Naive thymus-derived CD8-positive, alpha-beta T cell (primary cell): Measurements from ENCODE around the gene AP3B1. TPM values are rescaled to one million over a fixed set of nuclear protein-coding genes. Genes with fewer than 3 reads are reported as not detected.
"Not testable (repeated sequence)": the region's sequence is repeated elsewhere in the genome, so short reads cannot be mapped to it uniquely, and the experiment has no call there.

ENCODE experiments used
- ATAC-seq, 2 donors: fragments of 150-1000 bp; cut with Tn5 transposase in 1 of 2; sonication (Bioruptor Pico), chemical (Tn5 transposase) in 1 of 2; 1 replicate in 1 of 2; 2 replicates in 1 of 2; pipeline ENCODE4 v1.10.0; 2021; ENCODE audit warnings: mild to moderate bottlenecking in 2 of 2, moderate library complexity in 2 of 2
- POLR2A ChIA-PET: fragments of 350-600 bp; sonication (Branson Sonifier 250); formaldehyde crosslinking; loops from one replicate; lab custom pipeline; 2021; ENCODE audit warnings: antibody characterized with exemption; lab: Charles Lee
- DNase-seq, 10 donors: peaks; one replicate each; pipeline versions ENCODE4 v3.0.0 to v3.0.0-alpha.2; 2020 to 2022
- H3K27ac Mint-ChIP-seq, 10 donors: one replicate each; pipeline ENCODE4 v1.8.0; 2020 to 2022; ENCODE audit warnings: mild to moderate bottlenecking in 10 of 10, mixed read lengths in 10 of 10, moderate library complexity in 4 of 10, inconsistent platforms in 1 of 10
- H3K27me3 Mint-ChIP-seq, 5 donors: one replicate each; pipeline ENCODE4 v1.8.0; 2021 to 2022; ENCODE audit warnings: mixed read lengths in 5 of 5
- H3K36me3 Mint-ChIP-seq, 3 donors: one replicate each; pipeline ENCODE4 v1.8.0; 2020 to 2022; ENCODE audit warnings: mixed read lengths in 3 of 3, mild to moderate bottlenecking in 2 of 3, inconsistent platforms in 1 of 3
- H3K4me1 Mint-ChIP-seq, 4 donors: one replicate each; pipeline ENCODE4 v1.8.0; 2021 to 2022; ENCODE audit warnings: mixed read lengths in 4 of 4
- H3K4me3 Mint-ChIP-seq, 10 donors: one replicate each; pipeline ENCODE4 v1.8.0; 2020 to 2022; ENCODE audit warnings: mild to moderate bottlenecking in 10 of 10, mixed read lengths in 10 of 10, moderate library complexity in 6 of 10, inconsistent platforms in 1 of 10
- H3K9me3 Mint-ChIP-seq, 9 donors: one replicate each; pipeline ENCODE4 v1.8.0; 2020 to 2022; ENCODE audit warnings: mixed read lengths in 9 of 9, mild to moderate bottlenecking in 3 of 9, inconsistent platforms in 1 of 9, moderate library complexity in 1 of 9
- polyA plus RNA-seq, 3 donors: library from polyadenylated mRNA; unstranded; fragments of 300-500 nt; fragmentation: Illumina TruSeq; gene quantifications; one replicate each; pipeline ENCODE4 v1.2.3, GENCODE V29; 2021
- total RNA-seq, 8 experiments: library from RNA in 2 of 8; stranded (reverse) in 2 of 8; gene quantifications; one replicate each; pipeline ENCODE4 v1.2.3 and lab custom pipeline; 2021 to 2026

The AP3B1 gene
- total and polyA plus RNA-seq, 5 experiments from 2014 or later = 19.8 to 36.4 (median 26.2) TPM

DNA sequence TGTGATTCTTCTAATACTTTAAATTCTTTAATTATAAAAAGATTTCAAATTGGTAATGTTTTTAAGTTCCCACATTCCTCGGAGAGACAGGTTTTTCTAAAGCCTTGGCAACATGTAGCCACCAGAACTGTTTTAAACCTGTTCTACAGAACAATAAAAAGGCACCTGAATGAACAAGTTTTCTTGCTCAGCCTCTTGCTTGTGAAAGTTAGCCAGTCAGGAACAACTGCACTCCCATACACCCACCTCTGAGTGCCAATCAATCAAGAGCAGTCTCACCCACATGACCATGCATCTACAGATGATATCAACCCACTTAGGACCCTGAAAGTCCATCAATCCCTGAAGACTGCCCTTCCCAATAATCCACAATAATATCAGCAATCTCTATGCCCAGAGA, 62.3 kb downstream of the AP3B1 start:
- Mint-ChIP-seq H3K4me3 (no peak overlapping the region), H3K4me1 (peaks cover 3 to 24% (median 20%) of the 10 kb centered on the region in 4 donors), H3K36me3 (peaks cover 0 to 7% (median 6%) of the 10 kb centered on the region in 3 donors), H3K9me3 (no peaks in the 10 kb centered on the region), H3K27ac (peak overlapping the region in 1 of 10 donors; percentile 19), H3K27me3 (no peaks in the 10 kb centered on the region)
- POLR2A ChIA-PET = no interaction called here
- no peak for DNase-seq
- no peak for ATAC-seq

DNA sequence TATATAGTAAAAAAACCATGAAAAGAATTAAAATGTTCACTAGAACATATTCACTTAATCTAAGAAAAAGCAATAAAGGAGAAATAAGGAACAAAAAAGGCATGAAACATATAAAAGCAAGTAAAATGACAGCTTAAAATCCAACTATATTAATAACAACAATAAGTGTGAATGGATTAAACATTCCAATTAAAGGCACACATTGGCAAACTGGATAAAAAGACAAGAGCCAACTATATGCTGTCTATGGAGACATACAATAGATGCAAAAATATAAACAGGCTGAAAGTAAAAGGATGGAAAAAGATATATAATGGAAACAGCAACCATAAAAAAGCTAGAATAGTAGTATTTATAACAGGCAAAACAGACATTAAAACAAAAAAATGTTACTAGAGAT, 70.1 kb downstream of the AP3B1 start:
- no peak for ATAC-seq

DNA sequence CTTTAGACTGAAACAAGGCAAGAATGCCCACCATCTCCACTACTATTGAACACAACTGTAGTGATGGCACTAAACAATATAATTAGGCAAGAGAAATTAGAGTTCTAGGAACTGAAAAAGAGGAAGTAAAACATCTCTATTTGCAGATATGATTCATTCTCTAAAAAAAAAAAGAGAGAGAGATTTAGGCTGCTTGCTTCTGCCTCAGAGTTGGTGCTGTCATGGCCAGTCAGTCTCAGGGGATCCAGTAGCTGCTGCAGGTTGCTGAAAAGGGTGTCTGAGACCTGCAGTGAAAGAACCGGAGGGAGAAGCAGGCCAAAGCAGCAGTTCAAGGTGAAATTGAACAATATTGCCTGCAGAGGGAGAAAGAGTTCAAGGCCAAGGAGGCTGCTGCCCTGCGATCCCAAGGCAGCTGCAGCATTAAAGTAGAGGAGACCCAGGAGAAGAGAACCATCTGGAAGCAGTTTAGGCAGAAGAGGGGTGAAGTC, 72.5 kb downstream of the AP3B1 start:
- Mint-ChIP-seq H3K36me3 (peaks cover 23 to 61% (median 49%) of the 10 kb centered on the region in 3 donors), H3K4me3 (peak overlapping the region in 1 of 10 donors; percentile 12), H3K4me1 (peaks cover 0 to 12% (median 3%) of the 10 kb centered on the region in 4 donors), H3K9me3 (peaks cover 0 to 4% (median 0%) of the 10 kb centered on the region in 9 donors), H3K27me3 (no peaks in the 10 kb centered on the region), H3K27ac (peak overlapping the region in 3 of 10 donors; percentile 44 to 69 (median 49))
- ATAC-seq = peak in 1 of 2 donors; percentile 53
- DNase-seq = peak in 1 of 10 donors; percentile 17
- POLR2A ChIA-PET = interaction anchor here (0.6 kb wide), 1 partner anchor 138 kb away, joined by 3 read pairs; the partner anchor contains the start of gene SCAMP1

More for the DNA sequence above, 70.1 kb downstream of the AP3B1 start:
- no peak for DNase-seq
- POLR2A ChIA-PET = no interaction called here
- peaks cover 0 to 4% (median 0%) of the 10 kb centered on the region in 9 donors for H3K9me3 Mint-ChIP-seq
- no peak overlapping the region for H3K27ac Mint-ChIP-seq
- no peak overlapping the region for H3K4me3 Mint-ChIP-seq
- peaks cover 0 to 12% (median 4%) of the 10 kb centered on the region in 4 donors for H3K4me1 Mint-ChIP-seq
- H3K27me3 Mint-ChIP-seq = no peaks in the 10 kb centered on the region
- peaks cover 23 to 57% (median 53%) of the 10 kb centered on the region in 3 donors for H3K36me3 Mint-ChIP-seq

DNA sequence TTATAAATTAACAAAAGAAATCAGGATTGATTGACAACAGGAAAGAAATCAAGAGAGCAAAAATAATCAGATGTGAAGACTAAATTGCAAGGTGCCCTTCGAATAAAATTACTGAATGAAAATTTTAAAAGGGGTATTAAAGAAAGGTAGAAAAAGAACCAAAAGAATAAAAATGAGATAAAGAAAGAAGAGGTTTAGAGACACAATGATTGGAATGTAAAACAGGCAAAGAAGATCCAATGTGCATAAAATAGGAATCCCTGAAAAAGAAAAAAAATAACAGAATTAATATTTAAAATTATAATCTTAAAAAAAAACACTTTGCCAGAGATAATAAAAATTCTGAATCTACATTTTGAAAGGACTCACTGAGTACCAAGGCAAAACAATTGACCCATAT, 73.0 kb downstream of the AP3B1 start:
- Mint-ChIP-seq H3K4me3 (no peak overlapping the region), H3K27me3 (no peaks in the 10 kb centered on the region), H3K27ac (peak overlapping the region in 2 of 10 donors; percentile 49 to 69), H3K4me1 (peaks cover 0 to 12% (median 2%) of the 10 kb centered on the region in 4 donors), H3K9me3 (peaks cover 0 to 4% (median 0%) of the 10 kb centered on the region in 9 donors), H3K36me3 (peaks cover 23 to 58% (median 47%) of the 10 kb centered on the region in 3 donors)
- DNase-seq (no peak), ATAC-seq (no peak)
- POLR2A ChIA-PET = interaction anchor here (0.6 kb wide), 1 partner anchor 139 kb away, joined by 3 read pairs; the partner anchor contains the start of gene SCAMP1

DNA sequence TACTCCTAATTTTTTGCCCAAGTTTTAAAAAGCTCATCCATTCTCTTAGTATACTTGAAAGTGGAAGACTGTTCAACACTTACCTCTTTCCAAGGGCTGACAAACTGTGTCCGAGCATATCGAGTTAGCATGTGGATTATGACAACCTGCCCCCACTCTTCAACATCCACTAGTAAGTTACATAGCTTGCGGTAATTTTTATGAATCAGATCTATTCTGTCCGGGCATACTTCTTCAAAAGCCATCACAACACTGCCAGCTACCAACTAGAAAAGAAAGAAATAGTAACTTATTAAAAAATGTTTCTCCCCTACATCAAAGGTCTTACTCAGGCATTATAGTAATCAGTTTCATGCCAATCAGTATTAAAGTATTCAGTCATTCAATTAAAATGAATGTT, 78.5 kb downstream of the AP3B1 start:
- ATAC-seq = no peak
- Mint-ChIP-seq H3K9me3 (no peaks in the 10 kb centered on the region), H3K36me3 (peaks cover 7 to 48% (median 15%) of the 10 kb centered on the region in 3 donors), H3K27ac (peak overlapping the region in 1 of 10 donors; percentile 71), H3K4me1 (peaks cover 0 to 2% (median 0%) of the 10 kb centered on the region in 4 donors), H3K4me3 (no peak overlapping the region), H3K27me3 (no peaks in the 10 kb centered on the region)
- POLR2A ChIA-PET = no interaction called here
- no peak for DNase-seq

DNA sequence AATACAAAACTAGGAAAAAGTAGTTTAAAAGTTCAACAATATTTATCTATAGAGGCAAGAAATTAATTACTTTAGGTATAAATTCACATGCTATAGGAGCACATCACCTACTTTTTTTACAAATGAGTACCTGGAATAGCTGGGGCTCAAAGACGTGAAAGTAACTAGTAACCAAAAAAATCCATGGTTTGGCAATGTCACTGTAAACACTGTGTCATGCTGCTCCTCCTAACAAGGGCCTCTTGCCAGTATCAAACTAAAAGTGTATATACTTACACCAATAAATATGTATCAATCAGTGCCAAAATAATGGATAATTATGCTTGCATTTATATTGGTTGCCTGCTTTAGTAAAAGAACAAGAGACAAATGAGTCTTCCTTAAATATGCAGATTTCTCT, 78.9 kb downstream of the AP3B1 start:
- peaks cover 0 to 2% (median 0%) of the 10 kb centered on the region in 4 donors for H3K4me1 Mint-ChIP-seq
- H3K9me3 Mint-ChIP-seq = no peaks in the 10 kb centered on the region
- no peak overlapping the region for H3K27ac Mint-ChIP-seq
- H3K4me3 Mint-ChIP-seq = no peak overlapping the region
- no peak for DNase-seq
- H3K27me3 Mint-ChIP-seq = no peaks in the 10 kb centered on the region
- POLR2A ChIA-PET = no interaction called here
- ATAC-seq = no peak
- peaks cover 7 to 44% (median 13%) of the 10 kb centered on the region in 3 donors for H3K36me3 Mint-ChIP-seq

DNA sequence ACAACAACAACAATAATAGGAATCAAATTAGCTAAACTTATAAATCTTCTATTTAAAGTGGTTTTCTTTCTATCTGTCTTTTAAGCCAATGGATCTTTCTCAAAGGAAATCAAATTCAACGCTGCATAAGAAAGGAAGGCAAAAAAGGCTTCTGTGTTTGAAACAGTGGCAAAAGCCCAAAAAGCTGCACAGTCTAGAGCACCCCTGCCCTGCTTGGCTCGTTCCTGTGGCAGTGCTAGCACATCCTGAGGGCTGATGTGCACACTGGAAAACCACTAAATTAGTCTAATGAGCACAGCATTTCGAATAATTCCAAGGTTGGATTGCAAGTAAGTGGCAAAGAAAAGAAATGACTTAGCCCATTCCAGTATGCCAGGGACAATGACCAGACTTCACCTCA, 80.7 kb downstream of the AP3B1 start:
- no peak for ATAC-seq
- H3K27ac Mint-ChIP-seq = no peak overlapping the region
- H3K36me3 Mint-ChIP-seq = peaks cover 7 to 38% (median 10%) of the 10 kb centered on the region in 3 donors
- H3K9me3 Mint-ChIP-seq = no peaks in the 10 kb centered on the region
- POLR2A ChIA-PET = no interaction called here
- H3K27me3 Mint-ChIP-seq = no peaks in the 10 kb centered on the region
- peaks cover 0 to 2% (median 0%) of the 10 kb centered on the region in 4 donors for H3K4me1 Mint-ChIP-seq
- DNase-seq = no peak
- H3K4me3 Mint-ChIP-seq = no peak overlapping the region

DNA sequence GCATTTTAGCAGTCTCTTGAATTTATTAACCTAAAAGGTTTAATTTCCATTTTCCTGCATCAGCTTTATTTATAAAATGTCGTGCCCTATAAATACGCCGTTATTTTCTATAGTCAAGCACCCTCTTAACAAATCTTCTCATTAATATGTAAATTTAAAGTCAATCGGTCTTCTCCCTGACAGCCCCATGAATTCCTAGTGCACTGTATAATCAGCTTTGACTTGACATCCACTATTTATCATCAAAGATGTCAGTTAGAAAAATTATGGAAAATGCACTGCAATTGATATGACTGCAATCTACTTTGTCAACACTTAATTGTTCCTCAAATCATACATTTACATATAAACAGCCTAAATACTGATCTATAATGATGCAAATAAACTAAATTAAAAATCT, 83.4 kb downstream of the AP3B1 start:
- no peak for DNase-seq
- Mint-ChIP-seq H3K27ac (no peak overlapping the region), H3K36me3 (peaks cover 8 to 52% (median 26%) of the 10 kb centered on the region in 3 donors), H3K4me1 (peaks cover 0 to 2% (median 0%) of the 10 kb centered on the region in 4 donors), H3K9me3 (no peaks in the 10 kb centered on the region), H3K4me3 (no peak overlapping the region), H3K27me3 (no peaks in the 10 kb centered on the region)
- POLR2A ChIA-PET = no interaction called here
- ATAC-seq = no peak

DNA sequence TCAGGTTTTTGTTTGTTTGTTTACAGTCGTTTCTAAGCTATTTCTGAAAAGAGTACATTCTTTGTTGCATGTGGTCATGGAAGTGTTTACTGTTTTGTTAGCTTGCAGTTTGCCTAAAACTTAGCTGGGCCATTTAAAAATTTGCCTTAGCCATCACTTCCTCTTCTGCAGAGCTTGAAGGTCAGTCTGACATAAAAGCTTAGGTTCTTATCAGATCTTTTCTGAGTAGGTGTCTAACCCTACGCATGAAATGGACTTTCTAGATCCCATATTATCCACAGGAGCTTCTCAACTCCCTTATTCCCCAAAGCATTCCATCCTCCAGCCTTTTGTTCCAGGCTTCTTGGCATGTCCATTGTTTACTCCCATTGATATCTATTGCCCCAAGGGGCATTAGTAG, 90.3 kb downstream of the AP3B1 start:
- DNase-seq (no peak), ATAC-seq (no peak)
- Mint-ChIP-seq H3K4me3 (no peak overlapping the region), H3K9me3 (peaks cover 0 to 19% (median 7%) of the 10 kb centered on the region in 9 donors), H3K4me1 (peaks cover 0 to 2% (median 0%) of the 10 kb centered on the region in 4 donors), H3K27me3 (no peaks in the 10 kb centered on the region), H3K36me3 (peaks cover 25 to 63% (median 62%) of the 10 kb centered on the region in 3 donors), H3K27ac (peak overlapping the region in 1 of 10 donors; percentile 55)
- POLR2A ChIA-PET = no interaction called here

DNA sequence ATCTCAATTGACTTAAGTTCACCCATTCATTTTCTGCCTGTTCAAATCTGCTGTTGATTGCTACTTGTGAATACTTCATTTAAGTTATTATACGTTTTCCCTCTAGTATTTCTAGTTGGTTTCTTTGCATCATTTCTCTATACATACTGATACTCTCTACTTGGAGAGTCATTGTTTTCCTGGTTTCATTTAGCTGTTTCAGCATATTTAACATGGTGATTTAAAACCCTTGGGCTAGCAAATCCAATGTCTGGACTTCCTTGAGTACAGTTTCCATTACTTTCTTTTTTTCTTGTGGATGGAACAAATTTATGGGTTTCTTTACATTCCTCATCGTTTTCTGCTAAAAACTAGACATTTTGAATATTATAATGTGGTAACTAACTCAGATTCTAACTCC, 90.7 kb downstream of the AP3B1 start:
- H3K36me3 Mint-ChIP-seq = peaks cover 29 to 66% (median 63%) of the 10 kb centered on the region in 3 donors
- peaks cover 0 to 19% (median 7%) of the 10 kb centered on the region in 9 donors for H3K9me3 Mint-ChIP-seq
- DNase-seq = no peak
- H3K4me3 Mint-ChIP-seq = no peak overlapping the region
- H3K27ac Mint-ChIP-seq = peak overlapping the region in 1 of 10 donors; percentile 55
- H3K4me1 Mint-ChIP-seq = peaks cover 0 to 3% (median under 1%) of the 10 kb centered on the region in 4 donors
- POLR2A ChIA-PET = no interaction called here
- H3K27me3 Mint-ChIP-seq = no peaks in the 10 kb centered on the region
- no peak for ATAC-seq

DNA sequence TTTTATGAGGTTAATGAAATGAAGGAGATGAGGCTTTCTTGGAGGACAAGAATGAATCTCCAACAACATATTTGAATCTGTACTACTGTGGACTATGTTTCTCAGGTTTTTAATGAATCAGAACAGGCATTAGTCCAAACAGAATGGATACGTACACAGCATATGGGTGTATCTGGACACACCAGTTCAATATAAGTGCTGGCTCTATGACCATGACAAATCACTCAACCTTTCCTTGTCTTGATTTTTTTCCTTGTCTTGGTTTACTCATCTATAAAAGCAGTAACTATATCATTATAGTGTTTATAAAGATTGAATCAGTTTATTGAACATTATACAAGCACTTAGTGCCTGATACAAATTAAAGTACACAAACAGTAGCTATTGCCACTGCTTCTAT, 104.1 kb downstream of the AP3B1 start:
- H3K27me3 Mint-ChIP-seq = no peaks in the 10 kb centered on the region
- no peak overlapping the region for H3K27ac Mint-ChIP-seq
- POLR2A ChIA-PET = no interaction called here
- no peak for DNase-seq
- H3K9me3 Mint-ChIP-seq = peaks cover 0 to 10% (median 3%) of the 10 kb centered on the region in 9 donors
- no peak for ATAC-seq
- no peak overlapping the region for H3K4me3 Mint-ChIP-seq
- peaks cover 0 to 14% (median 4%) of the 10 kb centered on the region in 4 donors for H3K4me1 Mint-ChIP-seq
- H3K36me3 Mint-ChIP-seq = peaks cover 13 to 32% (median 25%) of the 10 kb centered on the region in 3 donors

DNA sequence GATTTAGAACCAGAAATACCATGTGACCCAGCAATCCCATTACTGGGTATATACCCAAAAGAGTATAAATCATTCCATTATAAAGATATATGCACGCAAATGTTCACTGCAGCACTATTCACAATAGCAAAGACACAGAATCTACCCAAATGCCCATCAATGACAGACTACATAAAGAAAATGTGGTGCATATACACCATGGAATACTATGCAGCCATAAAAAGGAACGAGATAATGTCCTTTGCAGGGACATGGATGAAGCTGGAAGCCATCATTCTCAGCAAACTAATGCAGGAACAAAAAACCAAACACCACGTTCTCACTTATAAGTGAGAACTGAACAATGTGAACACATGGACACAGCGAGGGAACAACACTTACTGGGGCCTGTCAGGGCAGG, 105.8 kb downstream of the AP3B1 start:
- ATAC-seq, POLR2A ChIA-PET, H3K9me3 Mint-ChIP-seq, H3K27me3 Mint-ChIP-seq, DNase-seq, H3K4me3 Mint-ChIP-seq: not testable (repeated sequence)
- H3K27ac Mint-ChIP-seq = peak overlapping the region in 1 of 10 donors; percentile 36
- peaks cover 9 to 31% (median 25%) of the 10 kb centered on the region in 3 donors for H3K36me3 Mint-ChIP-seq
- peaks cover 4 to 17% (median 6%) of the 10 kb centered on the region in 4 donors for H3K4me1 Mint-ChIP-seq

DNA sequence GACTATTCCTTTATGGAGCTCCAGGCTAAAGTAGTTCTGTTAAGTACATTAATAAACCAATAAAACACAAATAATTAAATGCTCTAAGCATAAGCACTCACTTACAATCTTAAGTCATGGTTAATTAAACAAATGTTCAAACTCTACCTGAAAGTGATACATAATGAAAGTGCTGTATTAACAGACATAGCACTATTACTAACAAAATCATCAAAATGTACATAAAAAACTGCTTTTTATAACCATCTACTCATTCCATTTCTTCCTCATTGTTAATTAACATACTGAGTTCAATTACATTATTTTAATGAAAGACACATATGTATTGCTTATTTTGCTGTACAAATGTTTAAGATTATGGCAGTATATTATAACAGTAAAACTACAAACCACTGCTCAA, 107.3 kb downstream of the AP3B1 start:
- POLR2A ChIA-PET = interaction anchor here (0.5 kb wide), 1 partner anchor 61 kb away, joined by 3 read pairs; no protein-coding TSS in a partner anchor
- DNase-seq (no peak), ATAC-seq (no peak)
- H3K27me3 Mint-ChIP-seq = no peaks in the 10 kb centered on the region
- H3K36me3 Mint-ChIP-seq = peaks cover 9 to 34% (median 31%) of the 10 kb centered on the region in 3 donors
- H3K4me1 Mint-ChIP-seq = peaks cover 6 to 17% (median 10%) of the 10 kb centered on the region in 4 donors
- H3K4me3 Mint-ChIP-seq = no peak overlapping the region
- H3K27ac Mint-ChIP-seq = no peak overlapping the region
- H3K9me3 Mint-ChIP-seq = peaks cover 0 to 10% (median 3%) of the 10 kb centered on the region in 9 donors
